Left ventricle myocardium inferior (tissue), 1 donor: ENCODE data around the gene YJEFN3. TPM values are rescaled to one million over a fixed set of nuclear protein-coding genes. Genes with fewer than 3 reads are reported as not detected.

Experiments used
- DNase-seq: peaks from one replicate; pipeline ENCODE4 v3.0.0-alpha.2; 2020
- H3K27ac ChIP-seq: fragments of 200-600 bp; replicated peaks from 2 replicates; pipeline ENCODE4 v1.8.0; 2021
- H3K27me3 ChIP-seq: fragments of 200-600 bp; 2 replicates; pipeline ENCODE4 v1.8.0; 2021; ENCODE audit warnings: low read depth
- H3K36me3 ChIP-seq: fragments of 200-600 bp; 2 replicates; pipeline ENCODE4 v1.8.0; 2021
- H3K4me1 ChIP-seq: fragments of 200-600 bp; 2 replicates; pipeline ENCODE4 v1.8.0; 2021
- H3K4me3 ChIP-seq: fragments of 200-600 bp; 2 replicates; pipeline ENCODE4 v1.8.0; 2021; ENCODE audit warnings: mild to moderate bottlenecking, moderate library complexity
- H3K9me3 ChIP-seq: fragments of 200-600 bp; replicated peaks from 2 replicates; pipeline ENCODE4 v1.8.0; 2021
- intact Hi-C: fragments of 100-400 bp; cut with micrococcal nuclease; formaldehyde crosslinking; loops from one replicate; pipeline ENCODE4 v1.11.0; 2022
- total RNA-seq: library from RNA; stranded (reverse); fragmentation: NEBNext Ultra II Directional; extraction: Animal tissue kit (Norgen Biotek cat#: 25700); gene quantifications from one replicate; pipeline ENCODE4 v1.2.1, GENCODE V29; 2021
- TF ChIP-seq, protein P1 (sequence below): fragments of 200-600 bp; IDR thresholded peaks from 2 replicates; pipeline ENCODE4 v1.8.0; 2021; ENCODE audit warnings: antibody characterized with exemption, mild to moderate bottlenecking, borderline replicate concordance
- donor health status: DM: no; HTN: yes; CAD: no; lungs with severe emphysema.

The YJEFN3 gene
- total RNA-seq, 1 donor from 2014 or later, result 7.8 TPM

GRCh38 chr19:19538061-19538784 is 9.5 kb downstream of the YJEFN3 start, which contains the start of gene CILP2:
Gene CILP2, plus strand, starts transcription at chr19:19538265. Its CDS starts 85 bp downstream, at chr19:19538350.
- intact Hi-C loops, result loop anchor here (10.0 kb wide), 1 partner anchor 397 kb away; no protein-coding TSS in a partner anchor
- peaks cover 58% of the 10 kb centered on the region for H3K27me3 ChIP-seq
- no peaks in the 10 kb centered on the region for H3K9me3 ChIP-seq
- H3K27ac ChIP-seq, result no peak within 1 kb of the TSS
- no peaks in the 10 kb centered on the region for H3K36me3 ChIP-seq
- peak; percentile 49 for DNase-seq
- H3K4me1 ChIP-seq, result peaks cover 40% of the 10 kb centered on the region
- peak within 1 kb of the TSS; percentile 60 for H3K4me3 ChIP-seq
- TF ChIP-seq, protein P1, sequence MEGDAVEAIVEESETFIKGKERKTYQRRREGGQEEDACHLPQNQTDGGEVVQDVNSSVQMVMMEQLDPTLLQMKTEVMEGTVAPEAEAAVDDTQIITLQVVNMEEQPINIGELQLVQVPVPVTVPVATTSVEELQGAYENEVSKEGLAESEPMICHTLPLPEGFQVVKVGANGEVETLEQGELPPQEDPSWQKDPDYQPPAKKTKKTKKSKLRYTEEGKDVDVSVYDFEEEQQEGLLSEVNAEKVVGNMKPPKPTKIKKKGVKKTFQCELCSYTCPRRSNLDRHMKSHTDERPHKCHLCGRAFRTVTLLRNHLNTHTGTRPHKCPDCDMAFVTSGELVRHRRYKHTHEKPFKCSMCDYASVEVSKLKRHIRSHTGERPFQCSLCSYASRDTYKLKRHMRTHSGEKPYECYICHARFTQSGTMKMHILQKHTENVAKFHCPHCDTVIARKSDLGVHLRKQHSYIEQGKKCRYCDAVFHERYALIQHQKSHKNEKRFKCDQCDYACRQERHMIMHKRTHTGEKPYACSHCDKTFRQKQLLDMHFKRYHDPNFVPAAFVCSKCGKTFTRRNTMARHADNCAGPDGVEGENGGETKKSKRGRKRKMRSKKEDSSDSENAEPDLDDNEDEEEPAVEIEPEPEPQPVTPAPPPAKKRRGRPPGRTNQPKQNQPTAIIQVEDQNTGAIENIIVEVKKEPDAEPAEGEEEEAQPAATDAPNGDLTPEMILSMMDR, result no peak

DNA sequence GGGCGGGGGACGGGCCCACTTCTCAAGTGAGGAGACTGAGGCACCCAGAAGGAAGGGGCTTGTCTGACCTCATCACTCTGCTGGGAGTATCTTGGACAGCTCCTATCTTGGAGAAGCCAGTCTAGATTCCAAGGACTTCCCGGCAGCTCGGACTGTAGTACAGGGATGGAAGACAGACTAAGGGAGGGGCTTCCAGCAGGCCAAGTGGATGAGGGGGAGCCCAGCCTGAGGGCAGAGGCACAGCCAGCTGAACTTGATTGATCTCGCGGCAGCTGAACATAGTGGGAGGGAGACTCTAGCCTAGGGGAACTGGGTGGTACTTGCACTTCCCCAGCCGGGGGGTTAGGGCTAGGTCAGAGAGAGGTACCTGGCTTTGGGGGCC is 10.1 kb downstream of the YJEFN3 start:
- H3K27ac ChIP-seq, result no peak overlapping the region
- peak overlapping the region; percentile 60 for H3K4me3 ChIP-seq
- H3K4me1 ChIP-seq, result peaks cover 37% of the 10 kb centered on the region
- H3K9me3 ChIP-seq, result no peaks in the 10 kb centered on the region
- H3K27me3 ChIP-seq, result peaks cover 64% of the 10 kb centered on the region
- no peaks in the 10 kb centered on the region for H3K36me3 ChIP-seq
- DNase-seq, result no peak
- intact Hi-C loops, result loop anchor here (10.0 kb wide), 1 partner anchor 396 kb away; no protein-coding TSS in a partner anchor
- TF ChIP-seq, protein P1, result no peak

- Histone ChIP-seq H3K9me3 (no peaks in the 10 kb centered on the region), H3K4me3 (no peak overlapping the region), H3K27ac (no peak overlapping the region), H3K4me1 (peaks cover 32% of the 10 kb centered on the region), H3K27me3 (peaks cover 73% of the 10 kb centered on the region), H3K36me3 (no peaks in the 10 kb centered on the region)
- no peak for DNase-seq
- TF ChIP-seq, protein P1, result no peak
- intact Hi-C loops, result loop anchor here (10.0 kb wide), 1 partner anchor 395 kb away; no protein-coding TSS in a partner anchor
Observed at GRCh38 chr19:19539698-19540063, 11.0 kb downstream of the YJEFN3 start.

- no peak overlapping the region for H3K27ac ChIP-seq
- peak; percentile 65 for DNase-seq
- H3K9me3 ChIP-seq, result no peaks in the 10 kb centered on the region
- TF ChIP-seq, protein P1, result no peak
- peaks cover 32% of the 10 kb centered on the region for H3K4me1 ChIP-seq
- intact Hi-C loops, result no loop called here
- no peaks in the 10 kb centered on the region for H3K36me3 ChIP-seq
- H3K27me3 ChIP-seq, result peaks cover 78% of the 10 kb centered on the region
- H3K4me3 ChIP-seq, result peak overlapping the region; percentile 44
Observed at GRCh38 chr19:19540064-19540714, 11.5 kb downstream of the YJEFN3 start.

DNA sequence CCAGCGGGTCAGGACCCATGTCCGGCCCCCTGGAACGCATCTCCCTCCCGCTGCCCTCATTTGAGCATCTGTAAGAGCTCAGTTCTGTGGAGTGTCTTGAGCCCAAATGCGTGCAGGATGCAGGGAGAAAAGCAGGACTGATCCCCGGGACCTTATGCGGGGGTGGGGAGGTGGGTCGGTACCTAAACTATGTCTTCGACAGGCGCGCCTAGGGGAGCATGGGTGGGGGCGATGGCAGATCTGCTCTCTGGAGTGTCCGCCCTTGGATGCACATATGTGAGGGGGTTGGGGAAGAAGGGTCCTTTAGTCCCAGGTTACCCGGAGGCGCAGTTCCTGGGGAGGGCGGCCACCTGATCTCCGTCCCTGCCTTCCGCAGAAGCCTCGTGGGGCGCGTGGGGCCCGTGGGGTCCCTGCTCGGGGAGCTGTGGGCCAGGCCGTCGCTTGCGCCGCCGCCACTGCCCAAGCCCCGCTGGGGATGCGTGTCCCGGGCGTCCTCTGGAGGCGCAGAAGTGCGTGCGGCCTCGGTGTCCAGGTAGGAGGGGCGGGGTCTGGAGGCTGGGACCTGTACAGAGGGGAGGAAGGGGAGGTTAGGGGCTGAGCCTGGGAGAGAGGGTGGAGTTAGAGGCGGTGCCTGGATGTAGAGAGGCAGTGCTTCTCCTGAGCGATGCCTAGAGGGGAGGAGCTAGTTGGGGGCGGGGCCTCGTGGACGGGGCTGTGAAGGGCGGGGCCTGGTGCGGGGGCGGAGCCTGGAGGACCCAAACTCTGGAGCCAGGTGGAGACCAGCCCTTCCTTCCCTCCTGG is 12.2 kb downstream of the YJEFN3 start:
- Histone ChIP-seq H3K27me3 (peaks cover 85% of the 10 kb centered on the region), H3K4me1 (peaks cover 32% of the 10 kb centered on the region), H3K4me3 (peak overlapping the region; percentile 44), H3K36me3 (no peaks in the 10 kb centered on the region), H3K9me3 (no peaks in the 10 kb centered on the region), H3K27ac (no peak overlapping the region)
- intact Hi-C loops, result no loop called here
- no peak for DNase-seq
- TF ChIP-seq, protein P1, result no peak
